ENCODE measurements around the gene CASP10. TPM values are rescaled to one million over a fixed set of nuclear protein-coding genes. Genes with fewer than 3 reads are reported as not detected.

CASP10 gene
- total and polyA plus RNA-seq, 2 of the 8 experiments (the other 6 are each of a cell fraction or from before 2014, with no cell fraction given), result 2.3 to 4.0 TPM

DNA sequence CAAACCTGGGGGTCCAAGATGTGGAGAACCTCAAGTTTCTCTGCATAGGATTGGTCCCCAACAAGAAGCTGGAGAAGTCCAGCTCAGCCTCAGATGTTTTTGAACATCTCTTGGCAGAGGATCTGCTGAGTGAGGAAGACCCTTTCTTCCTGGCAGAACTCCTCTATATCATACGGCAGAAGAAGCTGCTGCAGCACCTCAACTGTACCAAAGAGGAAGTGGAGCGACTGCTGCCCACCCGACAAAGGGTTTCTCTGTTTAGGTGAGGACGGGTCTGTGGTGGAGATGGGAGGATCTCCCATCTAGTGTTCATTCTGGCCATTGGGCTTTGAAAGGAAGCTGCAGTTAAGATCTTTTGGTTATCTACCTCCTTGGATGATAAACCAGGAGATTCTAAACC is 2.9 kb downstream of the CASP10 start:
- Histone ChIP-seq H3K18ac (ENCODE audit: extremely low read depth, low read length) (no peak overlapping the region), H2BK20ac (ENCODE audit: low read length) (no peak overlapping the region), H3K79me2 (ENCODE audit: control insufficient read depth in 1 of 2, insufficient read depth in 2 of 2, low read length in 2 of 2) (no peaks in the 10 kb centered on the region), H4K8ac (ENCODE audit: extremely low read depth, insufficient read depth, low read length) (no peak overlapping the region), H3K23me2 (ENCODE audit: low read depth, low read length) (no peaks in the 10 kb centered on the region), H3K4ac (replicated peaks; ENCODE audit: insufficient read length, low read depth, low read length) (no peak overlapping the region), H3K9me3 (ENCODE audit: insufficient read depth in 2 of 2, low read depth in 1 of 2, low read length in 1 of 2) (no peaks in the 10 kb centered on the region), H2AFZ (ENCODE audit: low read length) (no peak overlapping the region), H4K5ac (ENCODE audit: insufficient read length, low read depth, low read length) (no peak overlapping the region), H3K9ac (replicated peaks in 1 of 4; ENCODE audit: extremely low read depth in 1 of 4, low read depth in 3 of 4, low read length in 3 of 4) (no peak overlapping the region), H3K14ac (ENCODE audit: insufficient read length) (no peak overlapping the region), H2BK5ac (ENCODE audit: low read depth, low read length) (no peak overlapping the region), H3K27ac (ENCODE audit: low read depth, low read length) (no peak overlapping the region), H3K4me1 (replicated peaks in 1 of 4; ENCODE audit: control insufficient read depth in 3 of 4, insufficient read depth in 4 of 4, low read length in 3 of 4) (no peaks in the 10 kb centered on the region), H3K56ac (replicated peaks; ENCODE audit: insufficient read length, low read depth, low read length) (no peak overlapping the region), H4K20me1 (replicated peaks in 1 of 2; ENCODE audit: control insufficient read depth in 1 of 2, insufficient read depth in 2 of 2, low read length in 2 of 2) (no peaks in the 10 kb centered on the region), H3K79me1 (ENCODE audit: low read depth, low read length) (no peaks in the 10 kb centered on the region), H2BK15ac (ENCODE audit: low read length) (no peak overlapping the region), H4K91ac (replicated peaks; ENCODE audit: insufficient read length, low read length) (no peak overlapping the region), H2BK120ac (replicated peaks; ENCODE audit: low read depth, low read length) (no peak overlapping the region), H3K27me3 (replicated peaks in 1 of 4; ENCODE audit: control insufficient read depth in 3 of 4, extremely low read depth in 1 of 4, insufficient read depth in 3 of 4, low read length in 3 of 4) (no peaks in the 10 kb centered on the region), H2BK12ac (ENCODE audit: low read depth, low read length) (no peak overlapping the region), H3K4me3 (ENCODE audit: extremely low read depth in 1 of 4, insufficient read depth in 2 of 4, low read depth in 3 of 4, low read length in 4 of 4) (no peak overlapping the region), H2AK5ac (ENCODE audit: low read depth, low read length) (no peak overlapping the region), H3K36me3 (ENCODE audit: control insufficient read depth in 2 of 4, insufficient read depth in 4 of 4, low read length in 3 of 4) (no peaks in the 10 kb centered on the region), H3K23ac (ENCODE audit: insufficient read length) (no peak overlapping the region), H3K4me2 (ENCODE audit: insufficient read depth in 1 of 2, low read depth in 2 of 2, low read length in 2 of 2) (no peak overlapping the region)
- no peak for DNase-seq (ENCODE audit: low read depth in 1 of 2, low spot score in 2 of 2)
- POLR2A ChIA-PET (ENCODE audit: partially characterized antibody), result interaction anchor here (1.0 kb wide), 1 partner anchor 296 kb away, joined by 3 read pairs; the partner anchor contains the start of gene NIF3L1
- CTCF ChIA-PET (ENCODE audit: partially characterized antibody), result interaction anchor here (0.5 to 1.4 kb wide), 6 partner anchors 9 to 223 kb away, joined by 3 to 7 read pairs (median 4); no protein-coding TSS in a partner anchor
- WGBS, 2 experiments (ENCODE audit: extremely low coverage in 1 of 2, insufficient coverage in 1 of 2, insufficient read length in 1 of 2, insufficient replicate concordance in 2 of 2, low coverage in 1 of 2, low lambda C conversion rate in 2 of 2, missing lambda C conversion rate in 1 of 2), result 91% methylated on average over 3 of the region's 4 CpGs; no CpG with 5 or more reads in 1 of the 2 experiments
- FAIRE-seq, result no peak
- no peak for TF ChIP-seq FOSL1 (IDR thresholded peaks at IDR 0.05; ENCODE audit: insufficient read depth, low read depth, low read length)
- TF ChIP-seq RXRA (IDR thresholded peaks at IDR 0.05; ENCODE audit: insufficient read depth, low read depth, low read length), result no peak
- TF ChIP-seq TEAD4 (IDR thresholded peaks at IDR 0.05; ENCODE audit: low read depth, low read length), result no peak
- TF ChIP-seq NANOG (IDR thresholded peaks at IDR 0.05; ENCODE audit: insufficient read depth, low read depth, low read length, poor library complexity, severe bottlenecking), result no peak
- TF ChIP-seq CBX5 (IDR thresholded peaks at IDR 0.05; ENCODE audit: low read depth, low read length), result no peak

Measured in H1 (cell line).